IMR-90 (cell line): Measurements from ENCODE around the gene NAV2. TPM values are rescaled to one million over a fixed set of nuclear protein-coding genes. Genes with fewer than 3 reads are reported as not detected.

Experiments used
- ATAC-seq: fragments of 200-7000 bp; cut with Tn5 transposase; 2 replicates; pipeline ENCODE4 v1.9.1; 2020; ENCODE audit warnings: low read depth, mild to moderate bottlenecking, moderate library complexity
- BruUV-seq: library from RNA; stranded (reverse); fragments of 400-500 nt; replicated peaks from 2 replicates; lab custom pipeline; 2021; lab: Mats Ljungman, UMichigan
- CTCF ChIA-PET: fragments of 300-600 bp; formaldehyde crosslinking; extraction: SDS; loops from one replicate; lab custom pipeline; 2021; ENCODE audit warnings: antibody characterized with exemption; lab: Yijun Ruan, JAX
- POLR2A ChIA-PET: fragments of 300-600 bp; sonication (Branson Sonifier 250); formaldehyde crosslinking; loops from one replicate; lab custom pipeline; 2022; ENCODE audit warnings: antibody characterized with exemption; ENCODE audit not compliant: unreplicated experiment; lab: Charles Lee
- DNase-seq: peaks from one replicate; pipeline ENCODE4 v3.0.0; 2013
- H2AFZ ChIP-seq: replicated peaks from 2 replicates; pipeline ENCODE3; 2013; ENCODE audit warnings: low read length, mild to moderate bottlenecking; ENCODE audit not compliant: poor library complexity
- H2AK5ac ChIP-seq: 2 replicates; pipeline ENCODE4 v1.6.1; 2013; ENCODE audit warnings: low read depth, low read length, inconsistent platforms
- H2AK9ac ChIP-seq: replicated peaks from 2 replicates; pipeline ENCODE3; 2013; ENCODE audit warnings: mild to moderate bottlenecking, low read depth, low read length, moderate library complexity; ENCODE audit not compliant: poor library complexity
- H2BK120ac ChIP-seq: 2 replicates; pipeline ENCODE4 v1.6.1; 2013; ENCODE audit warnings: low read depth, low read length, inconsistent platforms
- H2BK15ac ChIP-seq: 3 replicates; pipeline ENCODE4 v1.6.1; 2013; ENCODE audit warnings: low read depth, low read length, inconsistent platforms
- H2BK20ac ChIP-seq: 2 replicates; pipeline ENCODE4 v1.6.1; 2013; ENCODE audit warnings: low read depth, mild to moderate bottlenecking, inconsistent platforms, low read length, moderate library complexity
- H2BK5ac ChIP-seq: 2 replicates; pipeline ENCODE4 v1.6.1; 2013; ENCODE audit warnings: mild to moderate bottlenecking, low read depth, low read length, inconsistent platforms; ENCODE audit not compliant: poor library complexity, severe bottlenecking
- H3K14ac ChIP-seq: replicated peaks from 2 replicates; pipeline ENCODE4 v1.6.1; 2013; ENCODE audit warnings: low read depth, low read length, inconsistent platforms
- H3K18ac ChIP-seq: 2 replicates; pipeline ENCODE4 v1.6.1; 2013; ENCODE audit warnings: low read depth, low read length, control low read depth
- H3K23ac ChIP-seq: 2 replicates; pipeline ENCODE4 v1.6.1; 2013; ENCODE audit warnings: low read depth, low read length, inconsistent platforms
- H3K27ac ChIP-seq: 2 replicates; pipeline ENCODE4 v1.5.1; 2013; ENCODE audit warnings: mild to moderate bottlenecking, control low read depth, low read length; ENCODE audit not compliant: insufficient read depth
- H3K27me3 ChIP-seq: 2 replicates; pipeline ENCODE4 v1.6.1; 2013; ENCODE audit warnings: low read length; ENCODE audit not compliant: control insufficient read depth, insufficient read depth
- H3K36me3 ChIP-seq: 2 replicates; pipeline ENCODE4 v1.6.1; 2013; ENCODE audit warnings: low read length, mixed read lengths; ENCODE audit not compliant: control insufficient read depth, insufficient read depth
- H3K4ac ChIP-seq: 2 replicates; pipeline ENCODE4 v1.6.1; 2013; ENCODE audit warnings: low read depth, low read length, inconsistent platforms
- H3K4me1 ChIP-seq: 2 replicates; pipeline ENCODE4 v1.6.1; 2013; ENCODE audit warnings: low read length, mixed read lengths; ENCODE audit not compliant: control insufficient read depth, insufficient read depth
- H3K4me2 ChIP-seq: 2 replicates; pipeline ENCODE4 v1.6.1; 2013; ENCODE audit warnings: low read depth, mild to moderate bottlenecking, control low read depth, low read length, moderate library complexity
- H3K4me3 ChIP-seq: 2 replicates; pipeline ENCODE4 v1.5.1; 2013; ENCODE audit warnings: low read depth, mild to moderate bottlenecking, control low read depth, low read length, moderate library complexity; ENCODE audit not compliant: insufficient read depth
- H3K56ac ChIP-seq: 2 replicates; pipeline ENCODE4 v1.6.1; 2013; ENCODE audit warnings: low read length, inconsistent platforms; ENCODE audit not compliant: insufficient read depth; ENCODE audit errors: extremely low read depth
- H3K79me1 ChIP-seq, 2 experiments: 2 replicates each; pipeline ENCODE4 v1.6.1; 2013; ENCODE audit warnings: low read length in 2 of 2, inconsistent platforms in 1 of 2, low read depth in 1 of 2
- H3K9ac ChIP-seq: 2 replicates; pipeline ENCODE4 v1.6.1; 2013; ENCODE audit warnings: low read depth, low read length, control low read depth
- H3K9me1 ChIP-seq: 2 replicates; pipeline ENCODE4 v1.6.1; 2013; ENCODE audit warnings: low read length, inconsistent platforms; ENCODE audit not compliant: insufficient read depth
- H3K9me3 ChIP-seq: 2 replicates; pipeline ENCODE4 v1.6.1; 2013; ENCODE audit warnings: low read length; ENCODE audit not compliant: control insufficient read depth, insufficient read depth
- H4K20me1 ChIP-seq: 2 replicates; pipeline ENCODE4 v1.6.1; 2013; ENCODE audit warnings: low read length, inconsistent platforms; ENCODE audit not compliant: insufficient read depth
- H4K5ac ChIP-seq: 2 replicates; pipeline ENCODE4 v1.6.1; 2013; ENCODE audit warnings: mild to moderate bottlenecking, low read depth, low read length, control low read depth
- H4K8ac ChIP-seq, 2 experiments: 2 replicates each; pipeline ENCODE4 v1.6.1; 2013; ENCODE audit warnings: low read depth in 2 of 2, low read length in 2 of 2, control low read depth in 1 of 2, inconsistent platforms in 1 of 2
- H4K91ac ChIP-seq: 2 replicates; pipeline ENCODE4 v1.6.1; 2013; ENCODE audit warnings: low read depth, low read length, inconsistent platforms; ENCODE audit not compliant: insufficient read depth
- CHD1 ChIP-seq: IDR thresholded peaks from 2 replicates; pipeline ENCODE4 v1.6.1; 2012; ENCODE audit warnings: low read depth, low read length, improper control_type of control experiment
- FOS ChIP-seq: fragments of 150-350 bp; IDR thresholded peaks from 2 replicates; pipeline ENCODE4 v1.6.1; 2016; ENCODE audit warnings: low read depth, low read length
- MAZ ChIP-seq: IDR thresholded peaks from 2 replicates; pipeline ENCODE4 v1.6.1; 2012; ENCODE audit warnings: low read depth, mild to moderate bottlenecking, low read length, improper control_type of control experiment, moderate library complexity, borderline replicate concordance
- MXI1 ChIP-seq: IDR thresholded peaks from 2 replicates; pipeline ENCODE4 v1.6.1; 2012; ENCODE audit warnings: low read depth, mild to moderate bottlenecking, low read length, moderate library complexity, borderline replicate concordance
- POLR2A ChIP-seq: IDR thresholded peaks from 2 replicates; pipeline ENCODE4 v1.6.1; 2012; ENCODE audit warnings: mild to moderate bottlenecking, low read depth, low read length
- SMC3 ChIP-seq: fragments of 150-350 bp; IDR thresholded peaks from 2 replicates; pipeline ENCODE4 v1.6.1; 2016; ENCODE audit warnings: low read depth, mild to moderate bottlenecking, antibody characterized with exemption, low read length, moderate library complexity
- WGBS, 2 experiments: methylation state at CpG; one replicate each; pipeline versions ENCODE4 v1.1.5 to v1.1.7; 2013; ENCODE audit warnings: missing lambda C conversion rate in 2 of 2; ENCODE audit not compliant: insufficient read length in 1 of 2; ENCODE audit errors: extremely low coverage in 2 of 2; 5-methylcytosine and 5-hydroxymethylcytosine counted together
- dilution Hi-C: fragments of 300-500 bp; cut with HindIII; formaldehyde crosslinking; loops from one replicate; pipeline ENCODE4 v1.14.3; 2018; ENCODE audit warnings: low sequenced_read_pairs; ENCODE audit not compliant: unreplicated experiment
- in situ Hi-C: fragments of 300-500 bp; cut with MboI; formaldehyde crosslinking; loops from 3 replicates; pipeline ENCODE4 v1.14.3; 2019; ENCODE audit warnings: low sequenced_read_pairs, inconsistent platforms, mixed read lengths
- intact Hi-C: fragments of 100-400 bp; cut with micrococcal nuclease; formaldehyde crosslinking; loops from 2 replicates; pipeline ENCODE4 v1.10.0; 2022
- polyA plus RNA-seq, 3 experiments: library from polyadenylated mRNA; depleted of rRNA; stranded (reverse); fragments of >200 nt; gene quantifications; 2 replicates each; pipeline ENCODE4 v1.2.3, GENCODE V29; 2012; ENCODE audit warnings: low replicate concordance in 1 of 3
- total RNA-seq: library from RNA; depleted of rRNA; stranded (reverse); fragments of >200 nt; gene quantifications from 2 replicates; pipeline ENCODE4 v1.2.3, GENCODE V29; 2012
- TF ChIP-seq, protein P1 (sequence below): fragments of 150-350 bp; IDR thresholded peaks from 2 replicates; pipeline ENCODE4 v1.6.1; 2016; ENCODE audit warnings: low read depth, mild to moderate bottlenecking, low read length, moderate library complexity, borderline replicate concordance

NAV2 gene
- total and polyA plus RNA-seq, 2 of the 4 experiments (the other 2 are of a cell fraction): 4.5 to 12.6 TPM

DNA sequence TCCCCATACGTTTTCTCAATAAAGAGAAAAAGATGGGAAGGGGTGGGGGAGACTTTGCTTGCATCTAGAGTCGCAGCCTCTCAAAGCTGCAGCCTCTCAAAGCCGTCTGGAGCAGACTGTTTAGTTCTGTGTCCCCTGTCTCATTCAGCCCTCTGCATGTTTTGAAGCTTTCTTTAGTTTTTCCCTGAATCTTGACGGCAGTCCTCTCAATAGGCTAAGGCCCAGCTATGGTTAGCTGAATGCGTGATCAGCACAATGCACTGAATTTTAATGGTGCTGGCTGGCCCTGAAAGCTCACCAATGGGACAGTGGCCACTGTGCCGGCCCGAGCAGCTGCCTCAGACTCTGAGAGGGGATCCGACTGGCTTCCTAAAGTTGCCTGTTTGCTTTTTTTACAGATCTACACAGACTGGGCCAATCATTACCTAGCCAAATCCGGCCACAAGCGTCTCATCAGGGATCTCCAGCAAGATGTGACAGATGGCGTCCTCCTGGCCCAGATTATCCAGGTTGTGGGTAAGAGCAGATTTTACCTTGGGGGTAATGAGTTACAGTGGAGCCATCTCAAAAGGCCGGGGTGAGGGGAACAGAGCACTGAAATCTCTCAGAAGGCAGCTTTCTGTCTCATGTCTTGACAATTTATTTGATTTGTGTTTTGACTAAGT is 119.6 kb downstream of the NAV2 start (continued):
- TF ChIP-seq MAZ: no peak

DNA sequence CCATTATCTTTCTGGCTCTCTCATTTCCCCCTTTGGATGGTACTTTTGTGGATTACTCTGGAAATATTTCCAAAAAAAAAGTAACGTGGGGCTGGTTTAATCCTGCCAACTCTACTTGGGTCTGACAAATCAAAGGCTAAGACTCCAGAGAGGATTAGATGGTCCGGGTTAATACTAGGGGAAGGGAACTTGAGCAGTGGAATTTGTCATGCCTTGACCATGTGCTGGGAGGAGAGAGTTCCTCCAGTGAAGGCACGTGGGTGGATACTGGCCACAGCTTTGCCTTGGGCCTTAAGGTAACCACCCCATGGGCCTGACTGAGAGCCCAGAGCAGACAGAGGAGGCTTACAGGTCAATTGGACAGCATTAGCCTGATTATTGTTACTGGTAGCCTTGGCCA is 120.3 kb downstream of the NAV2 start:
- in situ Hi-C loops: no loop called here
- WGBS, 2 experiments: 100% methylated on average over 2 of the region's 3 CpGs; no CpG with 5 or more reads in 1 of the 2 experiments
- no peak overlapping the region for H2AK5ac ChIP-seq
- POLR2A ChIA-PET: no interaction called here
- no peak overlapping the region for H2BK120ac ChIP-seq
- H3K9me1 ChIP-seq: no peaks in the 10 kb centered on the region; the same call in 1 of the 2 replicates
- no peak overlapping the region for H3K4me2 ChIP-seq
- no peak overlapping the region for H2AK9ac ChIP-seq
- DNase-seq (no peak), ATAC-seq (no peak)
- no peak overlapping the region for H3K23ac ChIP-seq
- H3K4me1 ChIP-seq: no peaks in the 10 kb centered on the region
- no peak overlapping the region for H2BK15ac ChIP-seq
- TF ChIP-seq POLR2A (no peak), MXI1 (no peak), MAZ (no peak), SMC3 (no peak), CHD1 (no peak), FOS (no peak)
- TF ChIP-seq, protein P1, sequence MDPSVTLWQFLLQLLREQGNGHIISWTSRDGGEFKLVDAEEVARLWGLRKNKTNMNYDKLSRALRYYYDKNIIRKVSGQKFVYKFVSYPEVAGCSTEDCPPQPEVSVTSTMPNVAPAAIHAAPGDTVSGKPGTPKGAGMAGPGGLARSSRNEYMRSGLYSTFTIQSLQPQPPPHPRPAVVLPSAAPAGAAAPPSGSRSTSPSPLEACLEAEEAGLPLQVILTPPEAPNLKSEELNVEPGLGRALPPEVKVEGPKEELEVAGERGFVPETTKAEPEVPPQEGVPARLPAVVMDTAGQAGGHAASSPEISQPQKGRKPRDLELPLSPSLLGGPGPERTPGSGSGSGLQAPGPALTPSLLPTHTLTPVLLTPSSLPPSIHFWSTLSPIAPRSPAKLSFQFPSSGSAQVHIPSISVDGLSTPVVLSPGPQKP: no peak
- peaks cover 18 to 61% of the 10 kb centered on the region in 2 experiments for H3K79me1 ChIP-seq
- H4K91ac ChIP-seq: no peak overlapping the region
- H3K36me3 ChIP-seq: peaks cover 9% of the 10 kb centered on the region
- no peak overlapping the region for H2BK20ac ChIP-seq
- no peak overlapping the region for H4K5ac ChIP-seq
- no peak overlapping the region for H3K14ac ChIP-seq
- CTCF ChIA-PET: no interaction called here
- H3K4ac ChIP-seq: no peak overlapping the region
- peaks cover 7% of the 10 kb centered on the region for H4K20me1 ChIP-seq
- intact Hi-C loops: no loop called here
- H3K56ac ChIP-seq: no peak overlapping the region
- dilution Hi-C loops: no loop called here
- no peak overlapping the region for H2AFZ ChIP-seq
- H2BK5ac ChIP-seq: no peak overlapping the region
- no peak overlapping the region for H3K18ac ChIP-seq
- H3K4me3 ChIP-seq: no peak overlapping the region
- BruUV-seq: no TSS peak
- H3K9me3 ChIP-seq: peaks cover 4% of the 10 kb centered on the region; the same call in 1 of the 2 replicates
- H4K8ac ChIP-seq: no peak overlapping the region
- no peak overlapping the region for H3K27ac ChIP-seq
- no peaks in the 10 kb centered on the region for H3K27me3 ChIP-seq
- H3K9ac ChIP-seq: no peak overlapping the region
